Measurements from ENCODE around the gene ZCCHC2. TPM values are rescaled to one million over a fixed set of nuclear protein-coding genes. Genes with fewer than 3 reads are reported as not detected.
A peak's percentile ranks its signal among the peaks of the same experiment; 100 is the strongest.

Gene ZCCHC2
- polyA plus RNA-seq, 1 donor, result 17.8 TPM

DNA sequence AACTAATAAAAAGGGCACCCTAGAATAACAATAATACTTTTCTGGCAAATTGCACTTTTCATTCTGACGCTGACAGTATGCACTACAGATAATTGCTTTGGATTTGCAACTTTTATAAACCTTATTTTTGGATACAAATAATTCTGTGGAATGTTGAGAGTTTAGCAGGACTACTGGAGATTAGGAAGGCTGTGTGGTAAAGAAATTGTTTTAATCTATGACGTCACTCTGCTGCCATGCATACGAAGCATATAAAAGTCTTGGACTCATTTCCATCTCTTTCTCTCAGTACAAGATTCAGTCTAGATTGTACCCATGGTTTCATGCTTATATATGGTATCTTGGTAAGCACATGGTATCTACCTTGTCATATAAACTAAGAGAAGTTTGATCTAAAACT is 28.1 kb upstream of the ZCCHC2 start:
- Histone ChIP-seq H3K4me3 (ENCODE audit: low read length) (no peak overlapping the region), H3K36me3 (ENCODE audit: control insufficient read depth, insufficient read depth, low read length) (no peaks in the 10 kb centered on the region), H3K27ac (ENCODE audit: low read length) (no peak overlapping the region), H3K4me1 (ENCODE audit: control insufficient read depth, insufficient read depth, low read length) (peaks cover 9% of the 10 kb centered on the region), H3K9me3 (ENCODE audit: control insufficient read depth, low read depth, low read length) (no peaks in the 10 kb centered on the region), H3K27me3 (ENCODE audit: control insufficient read depth, insufficient read depth, low read length) (no peaks in the 10 kb centered on the region)
- DNase-seq, result no peak
- WGBS (ENCODE audit: insufficient coverage, low lambda C conversion rate), result no CpG with 5 or more reads among the region's 3 CpGs

DNA sequence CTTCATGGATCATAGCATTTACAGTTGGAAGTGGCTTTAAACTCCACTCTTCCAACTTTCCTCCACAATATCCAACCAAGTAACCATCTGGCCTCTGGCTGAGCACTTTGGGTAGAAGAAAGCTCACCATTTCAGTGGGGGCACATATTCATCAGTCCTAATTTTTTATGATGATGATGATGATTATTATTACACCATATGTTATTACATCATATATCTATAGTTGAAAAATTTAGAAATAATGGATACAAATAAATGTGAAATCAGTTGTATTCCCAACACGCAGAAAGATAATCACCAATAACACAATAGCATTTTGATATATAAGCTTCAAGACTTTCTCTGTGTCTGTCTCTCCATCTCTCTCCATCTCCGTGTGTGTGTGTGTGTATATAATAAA is 26.6 kb upstream of the ZCCHC2 start:
- Histone ChIP-seq H3K27me3 (ENCODE audit: control insufficient read depth, insufficient read depth, low read length) (no peaks in the 10 kb centered on the region), H3K4me3 (ENCODE audit: low read length) (no peak overlapping the region), H3K27ac (ENCODE audit: low read length) (no peak overlapping the region), H3K36me3 (ENCODE audit: control insufficient read depth, insufficient read depth, low read length) (no peaks in the 10 kb centered on the region), H3K4me1 (ENCODE audit: control insufficient read depth, insufficient read depth, low read length) (peaks cover under 1% of the 10 kb centered on the region), H3K9me3 (ENCODE audit: control insufficient read depth, low read depth, low read length) (no peaks in the 10 kb centered on the region)
- no CpG with 5 or more reads among the region's 2 CpGs for WGBS (ENCODE audit: insufficient coverage, low lambda C conversion rate)
- no peak for DNase-seq

DNA sequence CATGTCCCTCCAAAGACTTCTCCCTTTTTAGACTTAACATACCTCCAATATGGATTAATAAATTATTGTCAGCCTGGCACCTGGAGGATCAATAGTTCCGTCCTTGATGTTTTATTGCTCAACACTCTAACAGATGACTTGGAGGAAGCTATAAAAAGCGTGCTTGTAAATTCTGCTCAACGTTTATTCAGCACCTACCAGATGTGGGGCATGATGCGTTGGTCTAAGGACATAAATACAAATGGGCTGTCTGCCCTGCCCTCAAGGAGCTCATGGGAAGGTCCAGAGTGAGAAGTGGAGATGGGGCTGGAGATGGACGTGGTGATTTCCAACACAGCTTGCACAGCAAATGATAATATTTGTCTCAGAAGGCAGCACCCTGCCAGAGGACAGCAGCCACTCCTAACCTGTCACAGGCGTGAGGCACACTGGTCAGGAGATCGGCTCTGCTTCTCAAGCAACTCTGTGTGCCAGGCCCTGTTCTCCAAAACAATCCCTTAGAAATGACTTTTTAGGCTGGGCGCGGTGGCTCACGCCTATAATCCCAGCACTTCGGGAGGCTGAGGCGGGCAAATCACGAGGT is 25.5 kb upstream of the ZCCHC2 start:
- no peaks in the 10 kb centered on the region for H3K36me3 ChIP-seq (ENCODE audit: control insufficient read depth, insufficient read depth, low read length)
- no peaks in the 10 kb centered on the region for H3K9me3 ChIP-seq (ENCODE audit: control insufficient read depth, low read depth, low read length)
- no peak overlapping the region for H3K27ac ChIP-seq (ENCODE audit: low read length)
- no CpG with 5 or more reads among the region's 13 CpGs for WGBS (ENCODE audit: insufficient coverage, low lambda C conversion rate)
- H3K27me3 ChIP-seq (ENCODE audit: control insufficient read depth, insufficient read depth, low read length), result no peaks in the 10 kb centered on the region
- peak in 1 of 2 donors; percentile 45 for DNase-seq
- H3K4me3 ChIP-seq (ENCODE audit: low read length), result no peak overlapping the region
- H3K4me1 ChIP-seq (ENCODE audit: control insufficient read depth, insufficient read depth, low read length), result no peaks in the 10 kb centered on the region

DNA sequence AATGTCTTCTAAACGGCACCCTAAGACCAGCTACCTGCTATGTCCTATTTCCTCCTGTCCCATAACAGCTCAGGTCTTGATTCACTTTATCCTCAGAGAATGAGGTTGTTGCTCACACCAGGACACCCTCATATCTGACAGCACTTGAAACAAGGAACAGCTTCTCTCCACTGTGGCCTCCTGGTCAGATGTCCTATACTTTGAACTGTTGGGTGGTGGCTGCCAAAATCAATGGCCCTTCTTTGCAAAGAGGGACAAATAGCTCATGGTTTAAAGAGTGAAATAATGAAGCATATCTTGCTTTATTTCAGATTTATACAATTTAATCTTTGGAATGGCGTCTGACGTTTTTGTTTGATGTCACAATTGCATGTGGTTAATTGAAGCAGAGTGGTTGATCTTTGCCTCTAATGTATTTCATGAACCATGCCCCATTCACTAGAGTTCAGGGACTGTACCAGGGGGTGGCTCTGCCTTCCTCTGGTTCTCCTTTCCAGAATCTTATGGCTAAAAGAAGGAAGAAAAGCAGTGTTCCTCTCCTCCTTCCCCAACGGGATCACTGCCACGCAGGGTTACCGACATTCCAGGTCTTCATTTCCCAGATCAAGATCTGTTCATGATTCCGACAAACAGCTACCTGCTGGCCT is 24.1 kb upstream of the ZCCHC2 start:
- no CpG with 5 or more reads among the region's 7 CpGs for WGBS (ENCODE audit: insufficient coverage, low lambda C conversion rate)
- Histone ChIP-seq H3K27ac (ENCODE audit: low read length) (no peak overlapping the region), H3K27me3 (ENCODE audit: control insufficient read depth, insufficient read depth, low read length) (no peaks in the 10 kb centered on the region), H3K9me3 (ENCODE audit: control insufficient read depth, low read depth, low read length) (no peaks in the 10 kb centered on the region), H3K4me3 (ENCODE audit: low read length) (no peak overlapping the region), H3K36me3 (ENCODE audit: control insufficient read depth, insufficient read depth, low read length) (no peaks in the 10 kb centered on the region), H3K4me1 (ENCODE audit: control insufficient read depth, insufficient read depth, low read length) (no peaks in the 10 kb centered on the region)
- DNase-seq, result no peak

DNA sequence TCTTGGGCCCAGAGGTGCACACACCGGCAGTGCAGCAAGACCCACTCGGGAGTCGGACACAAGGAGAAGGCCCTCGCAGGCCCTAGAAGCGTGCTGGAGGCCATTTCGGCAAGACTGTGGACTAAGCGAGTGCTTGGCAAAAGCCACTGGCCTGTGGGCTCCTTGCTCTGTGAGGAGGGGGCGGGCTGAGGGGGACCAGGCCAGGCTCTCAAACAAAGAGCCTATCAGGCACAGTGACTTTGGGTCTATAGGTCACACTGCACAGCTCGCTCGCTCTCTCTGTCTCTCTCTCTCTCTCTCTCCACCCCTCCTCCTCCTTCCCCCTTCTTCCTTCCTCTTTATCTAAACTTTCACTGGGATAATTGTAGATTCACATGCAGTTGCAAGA is 23.6 kb upstream of the ZCCHC2 start:
- Histone ChIP-seq H3K4me1 (ENCODE audit: control insufficient read depth, insufficient read depth, low read length) (no peaks in the 10 kb centered on the region), H3K27ac (ENCODE audit: low read length) (no peak overlapping the region), H3K27me3 (ENCODE audit: control insufficient read depth, insufficient read depth, low read length) (no peaks in the 10 kb centered on the region), H3K36me3 (ENCODE audit: control insufficient read depth, insufficient read depth, low read length) (no peaks in the 10 kb centered on the region), H3K9me3 (ENCODE audit: control insufficient read depth, low read depth, low read length) (no peaks in the 10 kb centered on the region), H3K4me3 (ENCODE audit: low read length) (no peak overlapping the region)
- no CpG with 5 or more reads among the region's 10 CpGs for WGBS (ENCODE audit: insufficient coverage, low lambda C conversion rate)
- no peak for DNase-seq

DNA sequence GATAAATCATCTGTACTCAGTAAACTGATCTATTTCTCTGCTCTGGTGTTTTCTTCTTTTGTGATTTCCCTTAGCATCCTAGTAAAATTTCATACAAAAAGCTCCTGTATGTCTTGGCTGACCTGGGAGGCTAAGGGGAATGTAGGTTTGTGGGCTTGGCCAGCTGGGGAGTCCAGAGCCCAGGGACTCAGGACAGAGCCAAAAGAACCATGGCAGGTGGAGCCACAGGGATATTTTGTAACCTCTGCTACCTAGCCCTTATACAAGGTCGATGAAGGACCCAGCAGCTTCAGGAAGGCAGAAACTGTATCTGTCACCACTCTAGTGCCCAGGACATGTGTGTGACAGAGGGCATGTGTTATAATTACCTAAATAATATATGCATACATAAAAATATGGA is 22.7 kb upstream of the ZCCHC2 start:
- H3K9me3 ChIP-seq (ENCODE audit: control insufficient read depth, low read depth, low read length), result no peaks in the 10 kb centered on the region

DNA sequence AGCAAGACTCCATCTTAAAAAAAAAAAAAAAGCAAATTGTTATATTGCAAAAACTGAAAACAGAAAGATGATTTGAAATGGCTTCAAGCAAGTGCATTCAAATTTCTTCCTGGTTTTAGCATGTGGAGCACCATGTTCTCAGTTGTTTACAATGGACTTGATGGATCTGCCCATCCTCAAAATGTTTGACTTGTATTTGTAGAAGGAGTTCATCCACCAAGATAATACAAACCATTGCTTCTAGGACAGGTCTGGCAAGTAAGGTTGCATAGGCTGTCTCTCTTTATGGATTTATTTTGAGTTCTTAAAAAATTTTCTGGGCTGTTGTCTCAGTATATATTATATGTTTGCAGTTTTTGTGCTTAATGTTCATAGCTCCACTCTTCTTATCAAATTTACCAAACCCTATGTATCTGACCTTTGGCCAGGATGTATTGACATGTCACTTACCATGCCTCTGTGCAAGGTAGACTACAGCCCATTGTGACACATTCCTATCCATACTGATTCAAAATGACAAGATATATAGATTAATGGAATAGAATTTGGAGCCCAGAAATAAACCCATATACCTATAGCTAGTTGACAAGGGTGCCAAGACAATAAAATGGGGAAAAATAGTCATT is 21.7 kb upstream of the ZCCHC2 start:
- no peak for DNase-seq
- Histone ChIP-seq H3K36me3 (ENCODE audit: control insufficient read depth, insufficient read depth, low read length) (no peaks in the 10 kb centered on the region), H3K4me1 (ENCODE audit: control insufficient read depth, insufficient read depth, low read length) (peaks cover 5% of the 10 kb centered on the region), H3K9me3 (ENCODE audit: control insufficient read depth, low read depth, low read length) (no peaks in the 10 kb centered on the region), H3K4me3 (ENCODE audit: low read length) (no peak overlapping the region), H3K27me3 (ENCODE audit: control insufficient read depth, insufficient read depth, low read length) (no peaks in the 10 kb centered on the region), H3K27ac (ENCODE audit: low read length) (no peak overlapping the region)

More for the DNA sequence above, 22.7 kb upstream of the ZCCHC2 start:
- no CpG with 5 or more reads among the region's 1 CpG for WGBS (ENCODE audit: insufficient coverage, low lambda C conversion rate)
- Histone ChIP-seq H3K4me3 (ENCODE audit: low read length) (no peak overlapping the region), H3K4me1 (ENCODE audit: control insufficient read depth, insufficient read depth, low read length) (no peaks in the 10 kb centered on the region), H3K27ac (ENCODE audit: low read length) (no peak overlapping the region), H3K27me3 (ENCODE audit: control insufficient read depth, insufficient read depth, low read length) (no peaks in the 10 kb centered on the region), H3K36me3 (ENCODE audit: control insufficient read depth, insufficient read depth, low read length) (no peaks in the 10 kb centered on the region)
- no peak for DNase-seq

DNA sequence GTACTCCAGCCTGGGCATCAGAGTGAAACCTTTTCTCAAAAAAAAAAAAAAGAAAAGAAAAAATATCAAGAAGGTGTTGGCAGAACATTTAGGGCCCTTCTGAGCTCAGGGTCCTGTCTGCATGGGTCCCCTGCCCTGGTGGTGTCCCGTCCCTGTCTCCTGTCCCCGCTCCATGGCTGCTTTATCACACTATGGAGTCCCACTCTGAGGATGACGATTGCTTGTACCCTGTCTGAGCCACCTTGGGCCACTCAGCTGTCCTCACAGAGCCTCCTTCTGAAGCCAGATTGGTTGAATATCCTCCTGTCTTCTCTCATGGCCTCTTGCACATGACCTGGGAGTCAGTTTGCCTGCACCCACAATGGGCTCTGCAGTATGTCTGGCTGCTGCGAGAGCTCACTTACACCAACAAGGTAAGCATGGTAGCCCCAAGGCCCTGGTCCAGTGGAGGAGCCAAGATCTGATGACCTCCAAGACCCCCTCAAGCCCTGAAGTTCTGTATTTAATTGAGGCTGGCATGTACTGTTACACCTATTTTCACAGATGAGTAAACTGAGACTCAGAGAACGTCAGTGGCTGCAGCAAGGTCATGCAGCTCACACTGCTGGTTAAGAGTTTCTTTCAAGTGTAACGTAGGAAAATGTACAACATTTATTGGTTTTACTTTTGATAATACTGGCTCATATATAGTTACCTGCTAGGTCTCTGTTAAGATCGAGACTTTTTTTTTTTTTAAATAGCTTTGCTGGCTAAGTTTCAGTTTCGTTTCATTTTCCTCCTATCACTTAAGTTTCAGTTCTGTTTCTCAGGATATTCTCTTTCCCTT is 16.9 kb upstream of the ZCCHC2 start:
- WGBS (ENCODE audit: insufficient coverage, low lambda C conversion rate), result 10% methylated on average over 2 of the region's 8 CpGs
- H3K4me1 ChIP-seq (ENCODE audit: control insufficient read depth, insufficient read depth, low read length), result peaks cover 8% of the 10 kb centered on the region
- H3K27me3 ChIP-seq (ENCODE audit: control insufficient read depth, insufficient read depth, low read length), result no peaks in the 10 kb centered on the region
- DNase-seq, result peak in 1 of 2 donors; percentile 76
- H3K9me3 ChIP-seq (ENCODE audit: control insufficient read depth, low read depth, low read length), result no peaks in the 10 kb centered on the region
- no peaks in the 10 kb centered on the region for H3K36me3 ChIP-seq (ENCODE audit: control insufficient read depth, insufficient read depth, low read length)
- peak overlapping the region; percentile 78 for H3K27ac ChIP-seq (ENCODE audit: low read length)
- H3K4me3 ChIP-seq (ENCODE audit: low read length), result peak overlapping the region; percentile 36

DNA sequence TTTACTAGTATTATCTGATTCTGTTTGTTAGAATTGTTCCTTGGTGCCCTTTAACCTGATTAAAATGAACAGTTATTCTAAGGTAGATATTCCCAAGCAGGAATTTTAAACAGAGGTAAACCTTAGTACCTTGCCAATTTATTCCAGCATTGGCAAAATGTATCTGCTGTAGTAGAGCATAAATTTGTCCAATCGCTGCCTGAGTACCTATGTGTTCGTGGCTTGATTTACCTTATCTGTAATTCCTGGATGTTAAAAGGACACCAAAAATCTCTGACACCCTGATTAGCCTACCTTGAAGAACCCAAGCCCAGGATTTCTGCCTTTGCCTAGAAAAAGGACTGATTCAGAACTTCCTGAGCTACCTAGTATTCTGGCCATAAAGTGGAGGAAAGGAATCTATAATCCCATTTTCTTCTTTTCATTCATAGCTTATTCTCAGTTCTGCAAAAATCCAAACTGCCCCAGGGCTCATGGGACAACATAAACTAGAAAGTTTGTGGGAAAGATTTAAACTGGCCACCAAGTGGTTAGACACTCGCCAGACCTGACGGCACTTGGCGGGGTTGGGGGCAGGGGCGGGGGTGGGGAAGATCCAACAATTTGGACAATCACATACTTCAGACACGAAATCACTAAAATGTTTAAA is 16.2 kb upstream of the ZCCHC2 start:
- no peaks in the 10 kb centered on the region for H3K27me3 ChIP-seq (ENCODE audit: control insufficient read depth, insufficient read depth, low read length)
- peaks cover 8% of the 10 kb centered on the region for H3K4me1 ChIP-seq (ENCODE audit: control insufficient read depth, insufficient read depth, low read length)
- WGBS (ENCODE audit: insufficient coverage, low lambda C conversion rate), result no CpG with 5 or more reads among the region's 7 CpGs
- H3K36me3 ChIP-seq (ENCODE audit: control insufficient read depth, insufficient read depth, low read length), result no peaks in the 10 kb centered on the region
- peak overlapping the region; percentile 36 for H3K4me3 ChIP-seq (ENCODE audit: low read length)
- peak overlapping the region; percentile 78 for H3K27ac ChIP-seq (ENCODE audit: low read length)
- DNase-seq, result no peak
- no peaks in the 10 kb centered on the region for H3K9me3 ChIP-seq (ENCODE audit: control insufficient read depth, low read depth, low read length)

DNA sequence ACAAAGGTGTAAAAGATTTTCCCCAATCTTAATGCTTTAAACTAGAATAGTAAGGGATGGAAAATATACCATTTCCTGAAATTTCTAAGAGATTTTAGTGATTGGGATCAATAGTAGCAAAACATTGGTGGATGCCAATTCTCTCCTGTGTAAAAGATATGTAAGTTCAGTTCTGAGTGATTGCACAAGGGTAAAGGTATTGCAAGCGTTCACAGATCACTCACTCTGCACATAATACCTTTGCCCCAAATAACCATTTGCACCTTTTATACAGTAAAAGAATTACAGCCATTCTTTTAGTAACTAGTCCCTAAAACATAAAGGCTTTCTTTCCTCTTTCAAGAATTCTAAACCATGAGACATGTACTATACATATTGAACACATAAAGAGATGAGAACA is 13.0 kb upstream of the ZCCHC2 start:
- DNase-seq, result peak in 1 of 2 donors; percentile 45
- Histone ChIP-seq H3K27me3 (ENCODE audit: control insufficient read depth, insufficient read depth, low read length) (no peaks in the 10 kb centered on the region), H3K4me1 (ENCODE audit: control insufficient read depth, insufficient read depth, low read length) (peaks cover 8% of the 10 kb centered on the region), H3K9me3 (ENCODE audit: control insufficient read depth, low read depth, low read length) (peaks cover 26% of the 10 kb centered on the region), H3K27ac (ENCODE audit: low read length) (no peak overlapping the region), H3K4me3 (ENCODE audit: low read length) (no peak overlapping the region), H3K36me3 (ENCODE audit: control insufficient read depth, insufficient read depth, low read length) (no peaks in the 10 kb centered on the region)
- WGBS (ENCODE audit: insufficient coverage, low lambda C conversion rate), result no CpG with 5 or more reads among the region's 1 CpG
